HG02943 (cell line): ENCODE data around the gene ALDH9A1.

ENCODE experiments used
- ATAC-seq: cut with Tn5 transposase; IDR thresholded peaks from one replicate; pipeline ENCODE4 v1.9.1; 2021; ENCODE audit warnings: mild to moderate bottlenecking, low read depth, moderate library complexity; ENCODE audit not compliant: unreplicated experiment

Gene ALDH9A1

GRCh38 chr1:165628147-165628822, 70.1 kb downstream of the ALDH9A1 start:
- ATAC-seq = no peak

GRCh38 chr1:165624441-165624840, 73.9 kb downstream of the ALDH9A1 start:
- no peak for ATAC-seq

- no peak for ATAC-seq
These were observed 74.7 kb downstream of the ALDH9A1 start for GRCh38 chr1:165623624-165624023.

- no peak for ATAC-seq
These were observed 78.7 kb downstream of the ALDH9A1 start for GRCh38 chr1:165619647-165620151.

- no peak for ATAC-seq
These were observed 81.3 kb downstream of the ALDH9A1 start for GRCh38 chr1:165616987-165617546.

- no peak for ATAC-seq
These were observed 82.2 kb downstream of the ALDH9A1 start for GRCh38 chr1:165616054-165616612.
